ENCODE data around the gene HTR3C.

The HTR3C gene

GRCh38 chr3:184077881-184078280 lies 25.0 kb downstream of the HTR3C start (continued):
- no peak for TF ChIP-seq CREB5 (CRISPR knock-in tag; IDR thresholded peaks at IDR 0.05; ENCODE audit: low read depth)

GRCh38 chr3:184078851-184079250 lies 26.0 kb downstream of the HTR3C start:
- ATAC-seq = no peak
- TF ChIP-seq ESRRG (CRISPR knock-in tag; IDR thresholded peaks at IDR 0.05) = no peak
- TF ChIP-seq POU6F1 (CRISPR knock-in tag; IDR thresholded peaks at IDR 0.05; ENCODE audit: borderline replicate concordance, low read depth) = no peak
- no peak for TF ChIP-seq TCF4 (CRISPR knock-in tag; IDR thresholded peaks at IDR 0.05; ENCODE audit: borderline replicate concordance)
- no peak for TF ChIP-seq ZNF565 (CRISPR knock-in tag; conservative IDR thresholded peaks at IDR 0.05; ENCODE audit: low read depth)
- no peak for TF ChIP-seq CSRNP3 (CRISPR knock-in tag; IDR thresholded peaks at IDR 0.05)
- no peak for TF ChIP-seq TOX (CRISPR knock-in tag; IDR thresholded peaks at IDR 0.05; ENCODE audit: borderline replicate concordance)
- no peak for TF ChIP-seq PPARA (CRISPR knock-in tag; IDR thresholded peaks at IDR 0.05; ENCODE audit: borderline replicate concordance)
- TF ChIP-seq TSHZ2 (CRISPR knock-in tag; IDR thresholded peaks at IDR 0.05) = no peak
- no peak for TF ChIP-seq ZFP3 (CRISPR knock-in tag; IDR thresholded peaks at IDR 0.05)
- no peak for TF ChIP-seq ZNF8 (CRISPR knock-in tag; IDR thresholded peaks at IDR 0.05)

- ATAC-seq = no peak
- no peak for TF ChIP-seq TSHZ2 (CRISPR knock-in tag; IDR thresholded peaks at IDR 0.05)
- TF ChIP-seq ISL1 (CRISPR knock-in tag; IDR thresholded peaks at IDR 0.05) = no peak
- TF ChIP-seq ZNF8 (CRISPR knock-in tag; IDR thresholded peaks at IDR 0.05) = no peak
- no peak for TF ChIP-seq OSR1 (CRISPR knock-in tag; IDR thresholded peaks at IDR 0.05)
- TF ChIP-seq PPARA (CRISPR knock-in tag; IDR thresholded peaks at IDR 0.05; ENCODE audit: borderline replicate concordance) = no peak
- no peak for TF ChIP-seq ESRRG (CRISPR knock-in tag; IDR thresholded peaks at IDR 0.05)
- no peak for TF ChIP-seq ZNF70 (CRISPR knock-in tag; IDR thresholded peaks at IDR 0.05)
- no peak for TF ChIP-seq BACH2 (CRISPR knock-in tag; IDR thresholded peaks at IDR 0.05; ENCODE audit: borderline replicate concordance)
- no peak for TF ChIP-seq POU6F1 (CRISPR knock-in tag; IDR thresholded peaks at IDR 0.05; ENCODE audit: borderline replicate concordance, low read depth)
- no peak for TF ChIP-seq PATZ1 (CRISPR knock-in tag; IDR thresholded peaks at IDR 0.05; ENCODE audit: borderline replicate concordance)
- TF ChIP-seq CSRNP3 (CRISPR knock-in tag; IDR thresholded peaks at IDR 0.05) = no peak
- TF ChIP-seq RARB (CRISPR knock-in tag; IDR thresholded peaks at IDR 0.05) = no peak
- TF ChIP-seq CSDC2 (CRISPR knock-in tag; IDR thresholded peaks at IDR 0.05) = no peak
- TF ChIP-seq ZC3H10 (CRISPR knock-in tag; IDR thresholded peaks at IDR 0.05) = no peak
- TF ChIP-seq SNAI2 (CRISPR knock-in tag; IDR thresholded peaks at IDR 0.05) = no peak
- no peak for TF ChIP-seq ARNTL (CRISPR knock-in tag; IDR thresholded peaks at IDR 0.05; ENCODE audit: borderline replicate concordance, low read depth)
- no peak for TF ChIP-seq ZFP3 (CRISPR knock-in tag; IDR thresholded peaks at IDR 0.05)
These were observed 28.4 kb downstream of the HTR3C start for GRCh38 chr3:184081116-184081830.
